H1 (cell line): ENCODE measurements around the gene IYD.

Source experiments
- KDM5A ChIP-seq: fragments of 200-600 bp; IDR thresholded peaks from 2 replicates; pipeline ENCODE4 v1.7.1; 2012; ENCODE audit warnings: mild to moderate bottlenecking, low read length, inconsistent platforms, mixed read lengths
- POLR2AphosphoS5 ChIP-seq: IDR thresholded peaks from 2 replicates; pipeline ENCODE4 v1.6.1; 2011; ENCODE audit warnings: low read depth, low read length
- TAF1 ChIP-seq: IDR thresholded peaks from 2 replicates; pipeline ENCODE4 v1.6.1; 2011; ENCODE audit warnings: mild to moderate bottlenecking, low read depth, low read length
- ZNF274 ChIP-seq: IDR thresholded peaks from 2 replicates; pipeline ENCODE4 v1.7.0; 2012; ENCODE audit warnings: low read length, borderline replicate concordance; ENCODE audit errors: extremely low read depth
- TF ChIP-seq, protein P1 (sequence below), 3 experiments: IDR thresholded peaks; 1 replicate in 2 of 3; 2 replicates in 1 of 3; pipeline versions ENCODE4 v1.5.1 to v1.6.1; 2011; ENCODE audit warnings: low read length in 3 of 3, mild to moderate bottlenecking in 3 of 3, inconsistent platforms in 2 of 3, low read depth in 1 of 3, moderate library complexity in 1 of 3; ENCODE audit not compliant: insufficient read depth in 1 of 3; ENCODE audit errors: control extremely low read depth in 1 of 3

GRCh38 chr6:150352321-150353296 lies 16.2 kb upstream of the IYD start:
- TF ChIP-seq POLR2AphosphoS5 (no peak), TAF1 (no peak), KDM5A (no peak), ZNF274 (no peak)
- TF ChIP-seq, protein P1, sequence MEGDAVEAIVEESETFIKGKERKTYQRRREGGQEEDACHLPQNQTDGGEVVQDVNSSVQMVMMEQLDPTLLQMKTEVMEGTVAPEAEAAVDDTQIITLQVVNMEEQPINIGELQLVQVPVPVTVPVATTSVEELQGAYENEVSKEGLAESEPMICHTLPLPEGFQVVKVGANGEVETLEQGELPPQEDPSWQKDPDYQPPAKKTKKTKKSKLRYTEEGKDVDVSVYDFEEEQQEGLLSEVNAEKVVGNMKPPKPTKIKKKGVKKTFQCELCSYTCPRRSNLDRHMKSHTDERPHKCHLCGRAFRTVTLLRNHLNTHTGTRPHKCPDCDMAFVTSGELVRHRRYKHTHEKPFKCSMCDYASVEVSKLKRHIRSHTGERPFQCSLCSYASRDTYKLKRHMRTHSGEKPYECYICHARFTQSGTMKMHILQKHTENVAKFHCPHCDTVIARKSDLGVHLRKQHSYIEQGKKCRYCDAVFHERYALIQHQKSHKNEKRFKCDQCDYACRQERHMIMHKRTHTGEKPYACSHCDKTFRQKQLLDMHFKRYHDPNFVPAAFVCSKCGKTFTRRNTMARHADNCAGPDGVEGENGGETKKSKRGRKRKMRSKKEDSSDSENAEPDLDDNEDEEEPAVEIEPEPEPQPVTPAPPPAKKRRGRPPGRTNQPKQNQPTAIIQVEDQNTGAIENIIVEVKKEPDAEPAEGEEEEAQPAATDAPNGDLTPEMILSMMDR (IDR thresholded peaks at IDR 0.05; ENCODE audit: control extremely low read depth in 1 of 3, insufficient read depth in 1 of 3, low read depth in 1 of 3, low read length in 3 of 3) = peak in 1 of 3 experiments; percentile 3; a peak in 1 of 4 replicates
